Skeletal muscle satellite cell (primary cell): Measurements from ENCODE around the gene PRSS56.

Experiments used
- H3K27me3 ChIP-seq: 2 replicates; pipeline ENCODE4 v1.7.0; 2013; ENCODE audit warnings: low read length; ENCODE audit not compliant: control insufficient read depth, insufficient read depth
- H3K36me3 ChIP-seq: 2 replicates; pipeline ENCODE4 v1.7.0; 2013; ENCODE audit warnings: mild to moderate bottlenecking, control low read depth, low read length; ENCODE audit not compliant: insufficient read depth
- H3K4me1 ChIP-seq: 2 replicates; pipeline ENCODE4 v1.7.0; 2013; ENCODE audit warnings: low read length; ENCODE audit not compliant: control insufficient read depth, insufficient read depth
- H3K4me2 ChIP-seq: 2 replicates; pipeline ENCODE4 v1.7.0; 2013; ENCODE audit warnings: mild to moderate bottlenecking, low read length
- H3K4me3 ChIP-seq: 2 replicates; pipeline ENCODE4 v1.7.0; 2013; ENCODE audit warnings: low read length
- H3K9ac ChIP-seq: 2 replicates; pipeline ENCODE4 v1.7.0; 2013; ENCODE audit warnings: mild to moderate bottlenecking, low read depth, low read length, moderate library complexity
- H3K9me3 ChIP-seq: replicated peaks from 2 replicates; pipeline ENCODE4 v1.7.0; 2013; ENCODE audit warnings: mild to moderate bottlenecking, control low read depth, low read length

The PRSS56 gene

GRCh38 chr2:232574674-232575403 is 54.7 kb downstream of the PRSS56 start:
- Histone ChIP-seq H3K36me3 (peaks cover 26% of the 10 kb centered on the region), H3K9ac (peak overlapping the region; percentile 55), H3K4me1 (peaks cover 30% of the 10 kb centered on the region), H3K9me3 (no peaks in the 10 kb centered on the region), H3K27me3 (no peaks in the 10 kb centered on the region), H3K4me2 (peak overlapping the region; percentile 42), H3K4me3 (no peak overlapping the region)
